DND-41 (cell line): ENCODE data around the gene SECTM1.

Experiments
- ATAC-seq: fragments of 200-7000 bp; cut with Tn5 transposase; 3 replicates; pipeline ENCODE4 v1.9.1; 2021; ENCODE audit warnings: low read depth; ENCODE audit not compliant: insufficient read depth
- DNase-seq: peaks from one replicate; pipeline ENCODE4 v3.0.0-alpha.2; 2020
- H2AFZ ChIP-seq: 2 replicates; pipeline ENCODE4 v1.6.0; 2012; ENCODE audit warnings: low read depth, low read length
- H3K27ac ChIP-seq: 2 replicates; pipeline ENCODE4 v1.5.1; 2012; ENCODE audit warnings: low read length, inconsistent platforms
- H3K27me3 ChIP-seq: fragments of 200-600 bp; sonication (generic); 2 replicates; pipeline ENCODE4 v1.6.0; 2012; ENCODE audit warnings: low read length, mild to moderate bottlenecking, inconsistent platforms; ENCODE audit not compliant: insufficient read depth, poor library complexity
- H3K36me3 ChIP-seq: 2 replicates; pipeline ENCODE4 v1.5.1; 2012; ENCODE audit warnings: low read length, inconsistent platforms; ENCODE audit not compliant: insufficient read depth
- H3K4me1 ChIP-seq: 2 replicates; pipeline ENCODE4 v1.5.1; 2012; ENCODE audit warnings: mild to moderate bottlenecking, low read length; ENCODE audit not compliant: insufficient read depth
- H3K4me2 ChIP-seq: 2 replicates; pipeline ENCODE4 v1.6.0; 2012; ENCODE audit warnings: mild to moderate bottlenecking, moderate library complexity, low read length, inconsistent platforms; ENCODE audit not compliant: insufficient read depth
- H3K4me3 ChIP-seq, 2 experiments: fragments of 200-600 bp in 1 of 2; shearing (Covaris generic) in 1 of 2; 2 replicates each; pipeline ENCODE4 v1.5.1; 2012 to 2016; ENCODE audit warnings: inconsistent platforms in 2 of 2, low read length in 2 of 2, mild to moderate bottlenecking in 2 of 2, low read depth in 1 of 2, moderate library complexity in 1 of 2
- H3K79me2 ChIP-seq: 2 replicates; pipeline ENCODE4 v1.6.0; 2012; ENCODE audit warnings: low read length, inconsistent platforms; ENCODE audit not compliant: insufficient read depth
- H3K9ac ChIP-seq: 2 replicates; pipeline ENCODE4 v1.6.0; 2012; ENCODE audit warnings: low read depth, mild to moderate bottlenecking, inconsistent platforms, low read length, moderate library complexity
- H3K9me3 ChIP-seq: 2 replicates; pipeline ENCODE4 v1.5.1; 2012; ENCODE audit warnings: low read length, moderate library complexity, mild to moderate bottlenecking, inconsistent platforms; ENCODE audit not compliant: insufficient read depth, severe bottlenecking
- H4K20me1 ChIP-seq: 2 replicates; pipeline ENCODE4 v1.6.0; 2012; ENCODE audit warnings: low read length; ENCODE audit not compliant: insufficient read depth
- EZH2 ChIP-seq: IDR thresholded peaks from 3 replicates; pipeline ENCODE4 v1.6.1; 2012; ENCODE audit warnings: borderline replicate concordance, low read depth, mild to moderate bottlenecking, moderate library complexity, low read length, inconsistent platforms; ENCODE audit not compliant: severe bottlenecking
- TF ChIP-seq, protein P1 (sequence below): IDR thresholded peaks from 2 replicates; pipeline ENCODE4 v1.5.1; 2012; ENCODE audit warnings: borderline replicate concordance, low read length, moderate library complexity, mild to moderate bottlenecking; ENCODE audit not compliant: poor library complexity, severe bottlenecking; ENCODE audit errors: extremely low read depth

SECTM1 gene

DNA sequence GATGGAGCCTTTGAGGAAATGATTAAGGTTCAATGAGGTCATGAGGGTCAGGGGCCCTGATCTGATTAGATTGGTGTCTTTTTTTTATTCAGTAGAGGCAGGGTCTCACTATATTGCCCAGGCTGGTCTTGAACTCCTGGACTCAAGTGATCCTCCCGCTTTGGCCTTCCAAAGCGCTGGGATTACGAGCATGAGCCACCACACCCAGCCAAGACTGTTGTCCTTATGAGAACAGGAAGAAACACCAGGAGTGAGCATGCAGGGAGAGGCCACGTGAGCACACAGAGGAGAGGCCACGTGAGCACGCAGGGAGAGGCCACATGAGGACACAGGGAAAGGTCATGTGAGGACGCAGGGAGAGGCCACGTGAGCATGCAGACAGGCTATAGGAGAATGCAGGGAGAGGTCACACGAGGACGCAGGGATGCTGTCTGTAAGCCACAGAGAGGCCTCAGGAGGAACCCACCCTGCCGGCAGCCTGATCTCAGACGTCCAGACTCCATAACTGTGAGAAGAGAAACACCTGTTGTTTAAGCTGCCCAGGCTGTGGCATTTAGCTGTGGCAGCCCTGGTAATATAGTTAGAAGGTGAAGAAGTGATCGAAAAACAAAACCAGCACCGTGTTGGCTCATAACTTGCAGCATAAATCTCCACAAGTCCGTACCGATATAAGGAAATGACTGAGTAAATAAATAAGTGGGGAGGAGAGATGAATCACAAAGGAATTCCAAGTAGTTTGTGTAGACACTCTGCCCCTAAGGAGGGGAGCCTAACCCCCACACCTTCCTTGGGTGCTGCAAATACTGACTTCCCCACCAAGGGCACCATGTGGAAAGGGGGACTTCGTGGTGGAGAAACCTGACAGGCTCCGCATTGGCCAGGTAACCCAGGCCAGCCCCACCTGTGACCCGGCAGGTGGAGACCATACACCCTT is 45.4 kb downstream of the SECTM1 start:
- Histone ChIP-seq H3K79me2 (peaks cover 10% of the 10 kb centered on the region), H3K36me3 (no peaks in the 10 kb centered on the region), H3K9me3 (no peaks in the 10 kb centered on the region), H3K27me3 (no peaks in the 10 kb centered on the region), H2AFZ (no peak overlapping the region), H3K4me1 (peaks cover 19% of the 10 kb centered on the region), H3K27ac (no peak overlapping the region), H3K4me2 (no peak overlapping the region), H3K4me3 (no peak overlapping the region), H4K20me1 (no peaks in the 10 kb centered on the region), H3K9ac (no peak overlapping the region)
- ATAC-seq (no peak), DNase-seq (no peak)
- no peak for TF ChIP-seq EZH2
- TF ChIP-seq, protein P1, sequence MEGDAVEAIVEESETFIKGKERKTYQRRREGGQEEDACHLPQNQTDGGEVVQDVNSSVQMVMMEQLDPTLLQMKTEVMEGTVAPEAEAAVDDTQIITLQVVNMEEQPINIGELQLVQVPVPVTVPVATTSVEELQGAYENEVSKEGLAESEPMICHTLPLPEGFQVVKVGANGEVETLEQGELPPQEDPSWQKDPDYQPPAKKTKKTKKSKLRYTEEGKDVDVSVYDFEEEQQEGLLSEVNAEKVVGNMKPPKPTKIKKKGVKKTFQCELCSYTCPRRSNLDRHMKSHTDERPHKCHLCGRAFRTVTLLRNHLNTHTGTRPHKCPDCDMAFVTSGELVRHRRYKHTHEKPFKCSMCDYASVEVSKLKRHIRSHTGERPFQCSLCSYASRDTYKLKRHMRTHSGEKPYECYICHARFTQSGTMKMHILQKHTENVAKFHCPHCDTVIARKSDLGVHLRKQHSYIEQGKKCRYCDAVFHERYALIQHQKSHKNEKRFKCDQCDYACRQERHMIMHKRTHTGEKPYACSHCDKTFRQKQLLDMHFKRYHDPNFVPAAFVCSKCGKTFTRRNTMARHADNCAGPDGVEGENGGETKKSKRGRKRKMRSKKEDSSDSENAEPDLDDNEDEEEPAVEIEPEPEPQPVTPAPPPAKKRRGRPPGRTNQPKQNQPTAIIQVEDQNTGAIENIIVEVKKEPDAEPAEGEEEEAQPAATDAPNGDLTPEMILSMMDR, result no peak

DNA sequence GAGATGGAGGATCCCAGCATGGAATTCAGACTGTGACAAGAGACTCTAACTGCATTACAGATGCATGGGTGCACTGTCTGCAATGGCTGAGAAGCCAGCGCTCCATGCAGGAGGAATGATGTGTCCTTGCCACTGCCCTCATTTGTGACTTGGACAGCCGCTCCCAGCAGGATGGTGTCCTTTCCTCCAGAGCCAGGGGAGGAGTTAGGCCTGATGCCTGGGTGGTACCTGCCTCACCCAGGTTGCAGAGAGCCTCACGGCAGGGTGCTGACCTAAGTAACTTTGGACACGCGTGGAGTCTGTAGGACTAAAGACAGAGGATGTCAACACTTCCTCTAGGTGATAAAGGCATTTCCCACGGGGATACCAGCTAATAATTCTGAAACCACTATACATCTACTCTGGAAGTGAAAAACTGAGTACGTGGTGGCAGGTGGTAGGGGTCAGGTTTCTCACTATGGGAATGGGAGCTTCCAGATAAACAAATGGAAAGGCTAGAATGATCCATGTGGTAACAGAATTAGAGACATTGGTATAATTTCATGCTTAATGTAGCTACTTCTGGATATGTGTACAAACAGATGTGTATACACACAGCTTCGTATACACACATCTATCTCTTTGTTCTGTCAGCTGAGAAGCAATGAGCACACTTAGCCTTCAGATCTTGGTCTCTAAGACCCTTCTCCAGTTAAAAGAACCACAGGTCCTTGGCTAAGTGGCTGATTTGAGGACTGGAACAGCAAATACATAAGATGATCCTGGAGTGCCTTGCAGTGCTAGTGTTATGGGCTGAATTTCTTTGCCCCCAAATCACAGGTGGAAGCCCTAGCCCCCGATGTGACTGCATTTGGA is 46.3 kb downstream of the SECTM1 start:
- TF ChIP-seq, protein P1, result no peak
- TF ChIP-seq EZH2, result no peak
- Histone ChIP-seq H3K4me1 (peaks cover 19% of the 10 kb centered on the region), H2AFZ (no peak overlapping the region), H3K9ac (no peak overlapping the region), H3K4me2 (no peak overlapping the region), H3K79me2 (peaks cover 7% of the 10 kb centered on the region), H3K36me3 (no peaks in the 10 kb centered on the region), H3K4me3 (no peak overlapping the region), H4K20me1 (no peaks in the 10 kb centered on the region), H3K27me3 (no peaks in the 10 kb centered on the region), H3K9me3 (no peaks in the 10 kb centered on the region), H3K27ac (no peak overlapping the region)
- no peak for DNase-seq
- ATAC-seq, result no peak

GRCh38 chr17:82285141-82285540 is 48.4 kb downstream of the SECTM1 start:
- ATAC-seq (no peak), DNase-seq (no peak)
- H3K4me1 ChIP-seq, result peaks cover 9% of the 10 kb centered on the region
- no peaks in the 10 kb centered on the region for H3K79me2 ChIP-seq
- H3K27me3 ChIP-seq, result no peaks in the 10 kb centered on the region
- no peak for TF ChIP-seq EZH2
- TF ChIP-seq, protein P1, result no peak
- H3K36me3 ChIP-seq, result no peaks in the 10 kb centered on the region
- H2AFZ ChIP-seq, result no peak overlapping the region
- no peak overlapping the region for H3K9ac ChIP-seq
- no peak overlapping the region for H3K27ac ChIP-seq
- no peaks in the 10 kb centered on the region for H3K9me3 ChIP-seq
- H4K20me1 ChIP-seq, result no peaks in the 10 kb centered on the region
- no peak overlapping the region for H3K4me3 ChIP-seq
- H3K4me2 ChIP-seq, result no peak overlapping the region
